IPS-18a (cell line): Measurements from ENCODE around the gene PLAAT3.
"Not testable (repeated sequence)": the region's sequence is repeated elsewhere in the genome, so short reads cannot be mapped to it uniquely, and the experiment has no call there.

Experiments
- H3K27ac ChIP-seq: one replicate; pipeline ENCODE4 v1.5.1; 2013; ENCODE audit warnings: low read length
- H3K27me3 ChIP-seq: one replicate; pipeline ENCODE4 v1.6.1; 2013; ENCODE audit warnings: mild to moderate bottlenecking, low read length; ENCODE audit not compliant: control insufficient read depth, insufficient read depth
- H3K36me3 ChIP-seq: one replicate; pipeline ENCODE4 v1.6.1; 2013; ENCODE audit warnings: low read depth, low read length; ENCODE audit not compliant: control insufficient read depth
- H3K4me1 ChIP-seq: one replicate; pipeline ENCODE4 v1.6.1; 2013; ENCODE audit warnings: low read depth, low read length; ENCODE audit not compliant: control insufficient read depth
- H3K4me3 ChIP-seq: one replicate; pipeline ENCODE4 v1.5.1; 2013; ENCODE audit warnings: low read length
- H3K9ac ChIP-seq: one replicate; pipeline ENCODE4 v1.6.1; 2013; ENCODE audit warnings: mild to moderate bottlenecking, low read length, moderate library complexity
- H3K9me3 ChIP-seq: one replicate; pipeline ENCODE4 v1.6.1; 2013; ENCODE audit warnings: low read depth, low read length; ENCODE audit not compliant: control insufficient read depth

Gene PLAAT3

DNA sequence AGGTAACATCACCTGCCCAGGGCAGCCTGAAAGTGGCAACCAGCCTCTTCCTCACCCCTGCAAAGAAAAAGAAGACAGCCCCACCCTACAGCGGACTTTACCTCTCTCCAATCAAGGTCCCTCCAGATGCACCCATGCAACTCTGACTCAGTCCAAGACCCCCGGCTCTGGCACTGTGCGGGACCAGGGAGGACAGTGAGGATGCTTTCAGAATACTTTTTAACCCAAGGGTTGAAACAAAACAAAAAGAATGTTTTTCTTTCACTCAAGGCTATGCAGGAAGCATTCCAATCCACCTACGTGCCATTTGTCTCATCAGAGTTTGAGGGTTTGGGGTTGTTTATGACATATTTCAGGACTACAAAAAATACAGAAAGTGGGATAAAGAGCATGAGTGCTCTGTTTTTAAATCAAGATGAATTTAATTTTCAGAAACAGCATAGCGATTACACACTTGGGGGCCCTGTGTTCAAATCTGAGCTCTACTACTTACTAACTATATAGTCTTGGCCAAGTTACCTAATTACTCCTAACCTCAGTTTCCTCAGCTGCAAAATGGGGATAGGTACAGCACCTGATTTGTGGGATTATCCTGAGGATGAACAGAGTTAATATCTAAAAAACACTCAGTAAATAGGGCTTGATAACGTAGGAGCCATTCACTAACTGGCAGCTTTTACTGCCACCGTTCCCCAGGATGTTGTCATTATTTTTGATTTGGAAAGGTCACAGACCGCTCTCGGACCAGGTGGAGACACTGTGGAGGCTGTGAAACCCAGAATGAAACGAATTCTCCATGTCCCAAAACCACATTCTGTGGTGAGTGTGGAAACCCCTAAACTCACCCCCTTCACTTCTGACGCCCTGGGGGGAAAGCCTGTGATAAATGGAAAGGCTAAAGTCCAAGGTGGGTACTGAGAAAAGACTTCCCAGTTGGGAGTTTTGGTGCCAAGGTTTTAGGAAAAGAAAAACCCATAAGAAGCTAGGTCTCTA, 5.6 kb downstream of the PLAAT3 start:
- H3K27ac ChIP-seq, result no peak overlapping the region
- no peaks in the 10 kb centered on the region for H3K36me3 ChIP-seq
- peaks cover 37% of the 10 kb centered on the region for H3K27me3 ChIP-seq
- no peak overlapping the region for H3K9ac ChIP-seq
- no peak overlapping the region for H3K4me3 ChIP-seq
- peaks cover 23% of the 10 kb centered on the region for H3K4me1 ChIP-seq
- H3K9me3 ChIP-seq, result no peaks in the 10 kb centered on the region

DNA sequence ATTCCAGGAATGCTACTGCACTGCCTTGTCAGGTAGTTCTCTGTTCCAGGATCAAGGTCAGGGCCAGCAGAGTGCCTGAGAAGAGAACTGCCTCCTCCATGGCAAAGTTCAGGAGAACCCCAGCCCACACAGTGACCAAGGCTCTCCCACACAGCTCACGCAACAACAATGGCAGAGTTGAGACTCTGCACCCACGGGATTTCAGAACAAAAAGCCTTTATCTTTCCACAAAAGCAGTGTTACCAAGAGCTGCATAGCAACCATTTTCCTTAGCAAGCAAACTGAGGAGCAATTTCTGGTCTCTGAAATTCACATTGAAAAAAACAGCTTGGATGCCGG, 11.1 kb downstream of the PLAAT3 start:
- H3K9ac ChIP-seq, result no peak overlapping the region
- H3K9me3 ChIP-seq, result no peaks in the 10 kb centered on the region

DNA sequence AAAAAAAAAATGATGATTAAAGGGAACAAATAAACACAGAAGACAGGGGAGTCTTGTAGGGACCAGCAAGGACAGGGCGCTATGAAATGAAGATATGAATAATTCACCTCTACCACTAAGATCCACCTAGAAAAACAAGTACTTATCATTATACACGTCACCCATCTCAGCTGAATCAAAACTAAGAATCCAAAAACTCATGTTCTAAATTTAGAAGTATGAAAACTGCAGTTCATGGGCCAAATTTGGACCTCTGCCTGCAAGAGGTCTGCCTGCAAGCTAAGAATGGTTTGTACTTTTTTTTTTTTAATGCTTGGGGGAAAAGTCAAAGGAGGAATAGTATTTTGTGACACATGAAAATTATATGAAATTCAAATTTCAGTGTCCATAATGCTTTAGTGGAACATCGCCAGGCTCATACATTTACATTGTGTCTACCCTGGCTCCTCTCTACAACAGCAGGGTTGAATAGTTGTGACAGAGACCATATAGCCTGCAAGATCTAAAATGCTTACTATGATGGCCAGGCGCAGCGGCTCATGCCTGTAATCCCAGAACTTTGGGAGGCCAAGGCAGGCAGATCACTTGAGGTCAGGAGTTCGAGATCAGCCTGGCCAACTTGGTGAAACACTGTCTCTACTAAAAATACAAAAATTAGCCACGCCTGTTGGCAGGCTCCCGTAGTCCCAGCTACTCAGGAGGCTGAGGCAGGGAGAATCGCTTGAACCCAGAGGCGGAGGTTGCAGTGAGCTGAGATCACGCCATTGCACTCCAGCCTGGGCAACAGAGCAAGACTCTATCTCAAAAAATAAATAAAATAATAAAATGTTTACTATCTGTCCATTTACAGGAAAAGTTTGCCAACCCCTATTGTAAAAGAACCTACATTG, 11.7 kb downstream of the PLAAT3 start:
- not testable (repeated sequence) for H3K27ac ChIP-seq, H3K9ac ChIP-seq

More for the DNA sequence above, 11.1 kb downstream of the PLAAT3 start:
- no peaks in the 10 kb centered on the region for H3K27me3 ChIP-seq
- H3K36me3 ChIP-seq, result no peaks in the 10 kb centered on the region
- no peak overlapping the region for H3K4me3 ChIP-seq
- peaks cover 4% of the 10 kb centered on the region for H3K4me1 ChIP-seq
- no peak overlapping the region for H3K27ac ChIP-seq

GRCh38 chr11:63599211-63600122, 14.8 kb downstream of the PLAAT3 start:
- H3K4me1 ChIP-seq, result peaks cover 4% of the 10 kb centered on the region
- no peak overlapping the region for H3K27ac ChIP-seq
- no peak overlapping the region for H3K4me3 ChIP-seq
- H3K9ac ChIP-seq, result no peak overlapping the region
- H3K9me3 ChIP-seq, result no peaks in the 10 kb centered on the region
- no peaks in the 10 kb centered on the region for H3K27me3 ChIP-seq
- H3K36me3 ChIP-seq, result peaks cover 3% of the 10 kb centered on the region

More for the DNA sequence above, 11.7 kb downstream of the PLAAT3 start:
- not testable (repeated sequence) for H3K36me3 ChIP-seq, H3K4me1 ChIP-seq, H3K27me3 ChIP-seq, H3K9me3 ChIP-seq, H3K4me3 ChIP-seq

DNA sequence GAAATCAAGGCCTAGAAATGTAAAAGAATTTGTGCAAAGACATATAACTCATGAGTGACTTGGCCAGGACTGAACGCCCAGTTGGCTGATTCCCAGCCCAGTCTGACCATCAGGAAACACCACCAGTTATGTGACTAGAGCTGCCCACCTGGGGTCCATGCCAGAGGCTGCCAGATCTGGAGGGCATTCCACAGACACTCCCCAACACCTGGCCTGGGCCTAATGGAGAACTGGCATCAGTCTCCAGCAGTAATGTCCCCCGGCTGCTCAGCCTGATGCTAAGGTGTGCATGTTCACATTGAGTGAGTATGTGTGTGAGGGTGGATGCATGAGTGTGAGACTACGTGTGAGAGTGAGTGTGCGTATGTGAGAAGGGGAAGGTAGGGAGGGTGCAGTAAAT, 15.7 kb downstream of the PLAAT3 start:
- Histone ChIP-seq H3K36me3 (peaks cover 3% of the 10 kb centered on the region), H3K9me3 (no peaks in the 10 kb centered on the region), H3K27ac (no peak overlapping the region), H3K4me3 (no peak overlapping the region), H3K27me3 (no peaks in the 10 kb centered on the region), H3K4me1 (peaks cover 4% of the 10 kb centered on the region), H3K9ac (no peak overlapping the region)

DNA sequence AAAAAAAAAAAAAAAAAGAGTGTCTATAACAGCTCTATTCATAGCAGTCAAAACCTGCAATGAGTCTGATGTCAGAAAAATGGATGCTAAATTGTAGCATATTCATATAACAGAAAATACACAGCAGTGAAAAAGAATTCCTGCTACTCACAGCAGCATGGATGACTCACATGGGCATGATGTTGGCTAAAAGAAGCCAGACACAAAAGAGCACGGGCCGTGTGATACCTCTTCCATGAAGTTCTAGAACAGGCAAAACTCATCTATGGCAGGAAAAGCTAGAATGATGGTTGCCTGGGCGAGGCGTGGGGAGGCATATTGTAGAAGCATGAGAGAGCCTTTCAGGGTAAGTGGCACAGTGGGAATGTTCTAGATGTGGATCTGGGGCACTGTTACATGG, 18.9 kb downstream of the PLAAT3 start:
- no peak overlapping the region for H3K27ac ChIP-seq
- H3K36me3 ChIP-seq, result peaks cover 3% of the 10 kb centered on the region
- no peak overlapping the region for H3K4me3 ChIP-seq
- H3K9ac ChIP-seq, result no peak overlapping the region
- no peaks in the 10 kb centered on the region for H3K4me1 ChIP-seq
- H3K9me3 ChIP-seq, result no peaks in the 10 kb centered on the region
- H3K27me3 ChIP-seq, result no peaks in the 10 kb centered on the region

GRCh38 chr11:63592975-63593395, 21.2 kb downstream of the PLAAT3 start:
- no peak overlapping the region for H3K27ac ChIP-seq
- H3K4me3 ChIP-seq, result no peak overlapping the region
- no peaks in the 10 kb centered on the region for H3K4me1 ChIP-seq
- no peaks in the 10 kb centered on the region for H3K9me3 ChIP-seq
- H3K36me3 ChIP-seq, result peaks cover 3% of the 10 kb centered on the region
- H3K27me3 ChIP-seq, result no peaks in the 10 kb centered on the region
- no peak overlapping the region for H3K9ac ChIP-seq

DNA sequence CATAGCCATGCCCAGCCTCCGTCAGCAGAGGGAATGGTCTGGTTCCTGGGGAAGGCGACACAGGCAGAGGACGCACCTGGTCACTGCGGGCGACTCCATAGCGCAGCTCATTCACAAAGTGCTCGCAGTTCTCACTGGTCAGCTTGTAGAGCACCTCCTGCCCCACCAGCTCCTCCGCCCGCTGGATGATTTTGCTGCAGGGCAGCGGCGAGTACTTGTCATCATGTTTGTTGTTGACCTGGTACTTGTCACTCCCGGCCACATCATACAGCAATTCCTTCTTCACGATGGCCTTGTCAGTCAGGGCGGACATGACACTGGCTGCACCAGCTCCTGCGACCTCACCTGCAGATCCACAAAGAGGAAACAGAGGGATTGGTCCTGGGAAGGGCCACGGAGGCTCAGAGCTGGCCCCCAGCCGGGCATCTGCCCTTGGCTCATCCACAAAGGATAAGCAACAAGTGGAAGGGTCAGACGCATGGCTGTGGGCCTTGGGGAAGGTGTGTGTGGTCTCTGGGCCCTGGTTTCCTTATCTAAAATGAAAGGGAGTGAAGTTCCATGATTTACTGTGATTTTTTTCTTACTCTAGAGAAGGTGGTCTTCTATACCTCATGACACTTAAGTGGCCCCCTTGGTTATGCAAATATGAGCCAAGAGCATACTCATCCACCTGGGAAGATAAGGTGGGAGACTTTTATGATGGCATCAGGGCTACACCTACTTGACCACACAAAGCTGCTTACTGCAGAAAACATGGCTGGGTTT, 24.0 kb downstream of the PLAAT3 start:
- no peaks in the 10 kb centered on the region for H3K9me3 ChIP-seq
- no peaks in the 10 kb centered on the region for H3K27me3 ChIP-seq
- H3K27ac ChIP-seq, result no peak overlapping the region
- no peaks in the 10 kb centered on the region for H3K4me1 ChIP-seq
- H3K4me3 ChIP-seq, result no peak overlapping the region
- H3K9ac ChIP-seq, result no peak overlapping the region
- H3K36me3 ChIP-seq, result peaks cover 4% of the 10 kb centered on the region

GRCh38 chr11:63589000-63589399, 25.2 kb downstream of the PLAAT3 start:
- no peak overlapping the region for H3K4me3 ChIP-seq
- H3K9me3 ChIP-seq, result no peaks in the 10 kb centered on the region
- H3K27ac ChIP-seq, result no peak overlapping the region
- H3K4me1 ChIP-seq, result no peaks in the 10 kb centered on the region
- no peak overlapping the region for H3K9ac ChIP-seq
- H3K36me3 ChIP-seq, result peaks cover 4% of the 10 kb centered on the region
- no peaks in the 10 kb centered on the region for H3K27me3 ChIP-seq

DNA sequence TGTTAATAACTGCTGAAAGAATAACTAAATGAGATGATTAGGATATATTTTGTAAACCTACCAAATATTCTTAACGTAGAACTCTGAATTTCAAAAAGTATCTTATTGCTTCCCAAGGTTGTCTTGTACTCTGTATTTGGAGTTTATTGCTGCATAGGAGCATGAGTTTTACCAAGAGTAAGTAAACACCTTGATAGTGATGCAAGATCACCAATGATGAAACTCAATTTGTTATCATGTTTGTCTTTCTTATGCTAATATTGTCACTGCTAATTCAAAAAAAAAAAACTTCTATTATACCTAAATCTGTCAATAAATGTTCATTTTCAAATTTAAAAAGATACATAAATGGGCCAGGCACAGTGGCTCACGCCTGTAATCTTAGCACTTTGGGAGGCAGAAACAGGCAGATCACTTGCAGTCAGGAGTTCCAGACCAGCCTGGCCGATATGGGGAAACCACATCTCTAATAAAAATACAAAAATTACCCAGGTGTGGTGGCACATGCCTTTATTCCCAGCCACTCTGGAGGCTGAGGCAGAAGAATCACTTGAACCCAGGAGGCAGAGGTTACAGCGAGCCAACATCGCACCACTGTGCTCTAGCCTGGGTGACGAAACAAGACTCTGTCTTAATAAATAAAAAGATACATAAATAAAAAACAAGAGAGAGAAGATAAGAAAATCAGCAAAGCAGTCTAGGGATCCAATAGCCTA, 27.6 kb downstream of the PLAAT3 start:
- H3K4me3 ChIP-seq, result no peak overlapping the region
- no peaks in the 10 kb centered on the region for H3K9me3 ChIP-seq
- H3K9ac ChIP-seq, result no peak overlapping the region
- peaks cover 8% of the 10 kb centered on the region for H3K36me3 ChIP-seq
- H3K4me1 ChIP-seq, result no peaks in the 10 kb centered on the region
- no peak overlapping the region for H3K27ac ChIP-seq
- no peaks in the 10 kb centered on the region for H3K27me3 ChIP-seq
